T-helper 17 cell (primary cell): ENCODE measurements around the gene PBX3. TPM values are rescaled to one million over a fixed set of nuclear protein-coding genes. Genes with fewer than 3 reads are reported as not detected.

Source experiments
- ATAC-seq: fragments of 150-1000 bp; cut with Tn5 transposase; 2 replicates; pipeline ENCODE4 v1.10.0; 2021; ENCODE audit warnings: mild to moderate bottlenecking, moderate library complexity
- DNase-seq, 3 donors: peaks; one replicate each; pipeline versions ENCODE4 v3.0.0 to v3.0.0-alpha.2; 2020 to 2021
- H3K9me3 ChIP-seq: one replicate; pipeline ENCODE4 v1.7.0; 2013; ENCODE audit warnings: low read length, mild to moderate bottlenecking; ENCODE audit not compliant: control insufficient read depth, poor library complexity, severe bottlenecking
- H3K27ac Mint-ChIP-seq: one replicate; pipeline ENCODE4 v1.8.0; 2022; ENCODE audit warnings: mild to moderate bottlenecking, moderate library complexity, mixed read lengths
- H3K27me3 Mint-ChIP-seq: one replicate; pipeline ENCODE4 v1.8.0; 2022; ENCODE audit warnings: mixed read lengths
- H3K36me3 Mint-ChIP-seq: one replicate; pipeline ENCODE4 v1.8.0; 2022; ENCODE audit warnings: low read depth, mixed read lengths
- H3K4me1 Mint-ChIP-seq: one replicate; pipeline ENCODE4 v1.8.0; 2022; ENCODE audit warnings: mild to moderate bottlenecking, mixed read lengths
- H3K4me3 Mint-ChIP-seq: one replicate; pipeline ENCODE4 v1.8.0; 2022; ENCODE audit warnings: mild to moderate bottlenecking, moderate library complexity, mixed read lengths
- total RNA-seq, 4 donors: library from RNA in 2 of 4; stranded (reverse) in 2 of 4; gene quantifications; one replicate each; pipeline ENCODE4 v1.2.3 and lab custom pipeline; 2022 to 2026

PBX3 gene
- total RNA-seq, 2 donors from 2014 or later, result 15.5 to 18.6 TPM

GRCh38 chr9:125949703-125950460 is 202.7 kb downstream of the PBX3 start:
- Mint-ChIP-seq H3K27me3 (no peaks in the 10 kb centered on the region), H3K27ac (no peak overlapping the region), H3K4me3 (no peak overlapping the region), H3K4me1 (no peaks in the 10 kb centered on the region), H3K36me3 (no peaks in the 10 kb centered on the region)
- no peak for DNase-seq
- ATAC-seq, result no peak
- no peaks in the 10 kb centered on the region for H3K9me3 ChIP-seq

GRCh38 chr9:125950880-125951471 is 203.8 kb downstream of the PBX3 start:
- Mint-ChIP-seq H3K4me3 (no peak overlapping the region), H3K36me3 (no peaks in the 10 kb centered on the region), H3K4me1 (no peaks in the 10 kb centered on the region), H3K27me3 (no peaks in the 10 kb centered on the region), H3K27ac (no peak overlapping the region)
- DNase-seq (no peak), ATAC-seq (no peak)
- H3K9me3 ChIP-seq, result no peaks in the 10 kb centered on the region

GRCh38 chr9:125953314-125954019 is 206.3 kb downstream of the PBX3 start:
- no peaks in the 10 kb centered on the region for H3K36me3 Mint-ChIP-seq
- no peak overlapping the region for H3K4me3 Mint-ChIP-seq
- DNase-seq (no peak), ATAC-seq (no peak)
- no peaks in the 10 kb centered on the region for H3K4me1 Mint-ChIP-seq
- H3K27me3 Mint-ChIP-seq, result no peaks in the 10 kb centered on the region
- H3K9me3 ChIP-seq, result no peaks in the 10 kb centered on the region
- no peak overlapping the region for H3K27ac Mint-ChIP-seq

GRCh38 chr9:125956102-125956501 is 208.9 kb downstream of the PBX3 start:
- H3K27ac Mint-ChIP-seq, result no peak overlapping the region
- H3K9me3 ChIP-seq, result no peaks in the 10 kb centered on the region
- no peak overlapping the region for H3K4me3 Mint-ChIP-seq
- DNase-seq (no peak), ATAC-seq (no peak)
- no peaks in the 10 kb centered on the region for H3K27me3 Mint-ChIP-seq
- H3K36me3 Mint-ChIP-seq, result no peaks in the 10 kb centered on the region
- no peaks in the 10 kb centered on the region for H3K4me1 Mint-ChIP-seq

GRCh38 chr9:125959315-125959714 is 212.1 kb downstream of the PBX3 start:
- no peak overlapping the region for H3K27ac Mint-ChIP-seq
- H3K27me3 Mint-ChIP-seq, result no peaks in the 10 kb centered on the region
- no peak for DNase-seq
- H3K36me3 Mint-ChIP-seq, result peaks cover 3% of the 10 kb centered on the region
- H3K9me3 ChIP-seq, result no peaks in the 10 kb centered on the region
- peaks cover 3% of the 10 kb centered on the region for H3K4me1 Mint-ChIP-seq
- H3K4me3 Mint-ChIP-seq, result no peak overlapping the region
- no peak for ATAC-seq

GRCh38 chr9:125959951-125960619 is 212.9 kb downstream of the PBX3 start:
- H3K9me3 ChIP-seq, result no peaks in the 10 kb centered on the region
- Mint-ChIP-seq H3K36me3 (peaks cover 3% of the 10 kb centered on the region), H3K27ac (no peak overlapping the region), H3K4me3 (no peak overlapping the region), H3K27me3 (no peaks in the 10 kb centered on the region), H3K4me1 (peaks cover 3% of the 10 kb centered on the region)
- no peak for ATAC-seq
- DNase-seq, result no peak

GRCh38 chr9:125960626-125961025 is 213.5 kb downstream of the PBX3 start:
- Mint-ChIP-seq H3K4me1 (peaks cover 4% of the 10 kb centered on the region), H3K4me3 (no peak overlapping the region), H3K27ac (no peak overlapping the region), H3K36me3 (peaks cover 3% of the 10 kb centered on the region), H3K27me3 (no peaks in the 10 kb centered on the region)
- H3K9me3 ChIP-seq, result no peaks in the 10 kb centered on the region
- no peak for ATAC-seq
- DNase-seq, result no peak

- DNase-seq (no peak), ATAC-seq (no peak)
Observed at GRCh38 chr9:125961072-125961471, 213.9 kb downstream of the PBX3 start.

GRCh38 chr9:125963932-125964331 is 216.8 kb downstream of the PBX3 start:
- no peak for ATAC-seq
- H3K36me3 Mint-ChIP-seq, result peaks cover 3% of the 10 kb centered on the region
- H3K4me3 Mint-ChIP-seq, result no peak overlapping the region
- peaks cover 10% of the 10 kb centered on the region for H3K4me1 Mint-ChIP-seq
- no peaks in the 10 kb centered on the region for H3K27me3 Mint-ChIP-seq
- no peak overlapping the region for H3K27ac Mint-ChIP-seq
- no peak for DNase-seq
- H3K9me3 ChIP-seq, result no peaks in the 10 kb centered on the region

More at GRCh38 chr9:125961072-125961471, 213.9 kb downstream of the PBX3 start:
- H3K27me3 Mint-ChIP-seq, result no peaks in the 10 kb centered on the region
- H3K36me3 Mint-ChIP-seq, result peaks cover 3% of the 10 kb centered on the region
- no peak overlapping the region for H3K27ac Mint-ChIP-seq
- no peak overlapping the region for H3K4me3 Mint-ChIP-seq
- H3K9me3 ChIP-seq, result no peaks in the 10 kb centered on the region
- peaks cover 5% of the 10 kb centered on the region for H3K4me1 Mint-ChIP-seq

- no peak for DNase-seq
- Mint-ChIP-seq H3K4me1 (peaks cover 10% of the 10 kb centered on the region), H3K4me3 (no peak overlapping the region), H3K27ac (no peak overlapping the region), H3K36me3 (peaks cover 3% of the 10 kb centered on the region), H3K27me3 (no peaks in the 10 kb centered on the region)
- no peak for ATAC-seq
- no peaks in the 10 kb centered on the region for H3K9me3 ChIP-seq
Observed at GRCh38 chr9:125964702-125965225, 217.6 kb downstream of the PBX3 start.

- ATAC-seq (no peak), DNase-seq (no peak)
- H3K36me3 Mint-ChIP-seq, result peaks cover 3% of the 10 kb centered on the region
- no peaks in the 10 kb centered on the region for H3K27me3 Mint-ChIP-seq
- H3K27ac Mint-ChIP-seq, result no peak overlapping the region
- H3K4me3 Mint-ChIP-seq, result no peak overlapping the region
- no peaks in the 10 kb centered on the region for H3K9me3 ChIP-seq
- H3K4me1 Mint-ChIP-seq, result peaks cover 10% of the 10 kb centered on the region
Observed at GRCh38 chr9:125965477-125965876, 218.3 kb downstream of the PBX3 start.

- H3K4me3 Mint-ChIP-seq, result no peak overlapping the region
- peaks cover 10% of the 10 kb centered on the region for H3K4me1 Mint-ChIP-seq
- peaks cover 3% of the 10 kb centered on the region for H3K36me3 Mint-ChIP-seq
- ATAC-seq (no peak), DNase-seq (no peak)
- peak overlapping the region; percentile 72 for H3K27ac Mint-ChIP-seq
- no peaks in the 10 kb centered on the region for H3K27me3 Mint-ChIP-seq
- H3K9me3 ChIP-seq, result no peaks in the 10 kb centered on the region
Observed at GRCh38 chr9:125966466-125966865, 219.3 kb downstream of the PBX3 start.
